Activated CD4-positive, alpha-beta T cell treated with anti-CD3 and anti-CD28 coated beads, Interleukin-2, Interleukin-4, amounts not matched to agents 100 ng/mL and 50 ng/mL, durations not matched to agents 16 hours and 8 hours (primary cell): ENCODE results near the gene SLC27A5.

Experiments
- DNase-seq: peaks from one replicate; pipeline ENCODE4 v3.0.0-alpha.2; 2020; ENCODE audit warnings: low spot score

Gene SLC27A5

GRCh38 chr19:58511353-58512208 is at the start of gene SLC27A5:
TSS of gene SLC27A5 (minus strand) at chr19:58511992. CDS start at chr19:58511955, 37 bp downstream.
- DNase-seq, result no peak

DNA sequence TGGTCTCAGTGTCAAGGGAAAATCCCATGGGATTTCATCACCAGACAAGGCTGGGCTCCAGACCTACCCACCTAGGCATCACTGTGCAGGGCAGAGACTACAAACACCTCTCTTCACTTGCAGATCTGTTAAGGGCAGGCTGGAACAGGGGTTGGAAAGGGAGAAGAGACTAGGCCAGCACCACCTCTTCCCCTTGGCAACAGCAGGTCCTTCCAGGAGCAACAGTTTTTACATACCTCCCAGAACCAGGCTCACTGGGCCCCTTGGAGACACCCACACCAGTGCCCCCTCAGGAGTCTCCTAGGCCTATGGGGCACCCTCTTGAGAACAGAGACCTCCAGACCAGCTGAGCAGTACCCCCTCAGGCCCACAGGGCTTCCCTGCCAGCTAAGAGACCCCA is 49.1 kb upstream of the SLC27A5 start:
- no peak for DNase-seq

- DNase-seq, result no peak
These were observed 48.5 kb upstream of the SLC27A5 start for GRCh38 chr19:58560007-58560887.

DNA sequence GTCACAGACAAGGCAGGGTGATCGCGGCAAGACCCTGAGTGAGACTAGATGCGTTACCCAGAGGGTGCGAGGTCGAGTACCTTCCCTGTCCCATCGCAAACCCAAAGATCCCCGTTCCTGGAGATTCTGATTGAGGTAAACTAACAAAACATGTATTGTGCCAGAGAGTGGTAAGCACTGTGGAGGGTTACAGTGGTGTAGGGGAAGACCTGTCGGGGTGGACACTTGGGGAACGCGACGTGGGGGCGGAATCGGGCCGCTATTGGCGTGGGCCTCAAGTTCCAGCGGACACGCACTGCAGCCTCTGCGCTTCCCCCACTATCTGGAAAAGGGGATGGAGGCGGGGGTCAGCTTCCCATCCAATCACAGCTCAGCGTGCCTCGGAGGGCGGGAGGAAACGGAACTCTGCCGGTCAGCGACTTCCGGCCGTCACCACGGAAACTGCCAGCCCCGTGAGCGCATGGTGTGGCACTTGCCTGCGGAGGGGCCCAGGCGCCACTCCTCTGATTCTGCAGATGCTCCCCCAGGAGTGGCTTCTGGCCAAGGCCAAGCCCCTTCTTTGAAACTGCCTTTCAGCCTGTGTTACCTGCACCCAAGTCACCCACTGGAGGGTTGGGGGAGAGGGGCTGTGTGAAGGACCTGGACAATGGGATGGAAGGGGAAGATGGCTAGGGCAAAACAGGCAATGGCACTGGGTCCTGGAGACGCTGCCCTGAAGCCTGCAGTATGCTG is 47.6 kb upstream of the SLC27A5 start:
- DNase-seq, result peak; percentile 92

DNA sequence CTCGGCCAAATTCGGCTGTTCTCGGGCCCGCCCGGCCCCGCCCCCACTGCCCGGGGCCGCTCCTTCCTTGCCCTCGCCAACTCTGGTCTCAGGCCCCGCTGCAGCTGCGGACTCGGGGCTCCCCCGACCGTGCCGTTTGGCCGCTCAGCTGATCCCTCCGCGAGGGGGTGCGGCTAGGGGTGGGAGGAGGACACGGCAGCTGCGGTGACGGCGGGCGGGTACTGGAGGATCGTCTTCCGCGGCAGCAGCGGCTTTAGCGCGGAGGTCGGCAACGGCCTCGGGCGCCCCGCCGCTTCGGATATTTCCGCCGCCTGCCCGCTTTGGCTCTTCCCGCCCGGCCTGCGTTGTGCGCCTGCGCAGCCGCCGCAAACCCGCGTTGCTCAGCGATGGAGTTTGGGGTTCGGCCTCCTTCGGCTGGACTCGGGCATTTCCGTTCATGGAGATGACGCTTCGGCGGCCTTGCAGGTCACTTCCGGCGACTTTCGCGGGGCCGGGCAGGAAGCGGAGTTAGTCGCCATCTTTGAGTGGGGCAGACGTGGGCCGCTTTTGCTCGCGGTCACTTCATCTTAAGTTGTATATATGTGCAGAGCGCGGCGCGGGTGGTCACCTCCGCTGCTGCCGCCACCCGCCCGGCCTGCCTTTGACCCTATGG is 47.0 kb upstream of the SLC27A5 start:
- DNase-seq, result peak; percentile 100

DNA sequence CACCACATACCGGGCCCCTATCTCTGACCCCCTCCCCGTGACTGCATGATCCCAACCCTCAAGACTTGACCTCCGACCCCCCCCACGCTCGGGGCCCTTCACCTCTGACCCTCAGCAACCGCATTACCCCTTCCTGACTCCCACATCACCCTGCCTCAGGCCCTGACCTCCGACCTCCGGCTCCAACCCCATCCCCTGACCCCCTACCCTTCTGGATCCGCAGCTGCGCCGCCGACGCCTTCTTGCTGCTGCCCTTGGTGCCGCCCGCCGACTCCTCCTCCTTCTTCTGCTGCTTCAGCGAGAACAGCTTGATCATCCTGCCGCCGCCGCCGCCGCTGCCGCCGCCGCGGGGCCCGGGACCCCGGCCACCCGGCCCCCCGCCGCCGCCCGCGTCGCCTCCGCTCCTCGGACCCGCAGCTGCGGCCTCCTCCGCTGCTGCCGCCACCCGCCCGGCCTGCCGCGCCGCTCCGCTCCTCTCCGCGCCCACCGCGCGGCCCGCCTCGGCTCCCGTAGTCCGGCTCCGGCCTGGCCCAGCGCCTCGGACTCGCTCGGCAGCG is 46.4 kb upstream of the SLC27A5 start, which contains the start of gene UBE2M:
Gene UBE2M, minus strand, starts transcription at position 546 of the 557 bp plus-strand sequence. Its CDS starts 230 bp downstream, at position 316.
- no peak for DNase-seq

DNA sequence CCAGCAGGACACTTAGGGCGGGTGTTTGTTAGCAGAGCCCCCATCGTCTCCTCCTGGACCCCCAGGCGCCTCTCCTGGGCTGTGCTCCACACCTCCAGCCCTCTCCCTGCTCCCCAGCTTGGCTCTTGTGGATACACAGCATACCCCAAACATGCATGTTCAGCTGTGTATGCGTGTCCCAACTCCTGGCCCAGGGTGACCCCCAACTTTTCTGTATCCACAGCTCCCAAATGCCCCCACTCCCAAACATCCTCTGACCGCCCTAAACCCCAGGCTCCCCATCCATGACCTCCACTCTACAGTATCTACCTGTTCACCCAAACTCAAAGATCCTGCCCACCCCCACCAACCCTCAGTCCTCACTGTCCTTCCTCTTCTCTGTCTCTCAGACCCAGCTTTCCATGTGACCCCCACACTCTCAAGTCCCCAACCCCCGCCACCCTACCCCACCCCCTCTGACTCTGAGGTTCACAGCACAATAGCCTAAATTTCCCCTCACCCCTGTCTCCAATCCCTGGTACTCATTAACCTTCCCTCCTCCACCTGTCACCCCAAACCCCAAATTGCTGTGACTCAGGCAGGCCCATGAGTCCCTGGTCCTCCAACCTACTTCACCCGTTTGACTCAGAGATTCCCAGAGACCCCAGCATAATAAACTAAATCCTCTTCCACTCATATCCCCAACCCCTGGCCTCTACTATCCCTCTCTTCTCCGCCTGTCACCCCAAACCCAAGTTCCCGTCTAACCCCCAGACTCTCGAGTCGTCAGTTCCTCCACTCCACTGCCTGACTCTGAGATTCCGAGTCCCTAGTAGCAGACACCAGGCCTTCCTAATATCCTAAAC is 45.7 kb upstream of the SLC27A5 start:
- no peak for DNase-seq

DNA sequence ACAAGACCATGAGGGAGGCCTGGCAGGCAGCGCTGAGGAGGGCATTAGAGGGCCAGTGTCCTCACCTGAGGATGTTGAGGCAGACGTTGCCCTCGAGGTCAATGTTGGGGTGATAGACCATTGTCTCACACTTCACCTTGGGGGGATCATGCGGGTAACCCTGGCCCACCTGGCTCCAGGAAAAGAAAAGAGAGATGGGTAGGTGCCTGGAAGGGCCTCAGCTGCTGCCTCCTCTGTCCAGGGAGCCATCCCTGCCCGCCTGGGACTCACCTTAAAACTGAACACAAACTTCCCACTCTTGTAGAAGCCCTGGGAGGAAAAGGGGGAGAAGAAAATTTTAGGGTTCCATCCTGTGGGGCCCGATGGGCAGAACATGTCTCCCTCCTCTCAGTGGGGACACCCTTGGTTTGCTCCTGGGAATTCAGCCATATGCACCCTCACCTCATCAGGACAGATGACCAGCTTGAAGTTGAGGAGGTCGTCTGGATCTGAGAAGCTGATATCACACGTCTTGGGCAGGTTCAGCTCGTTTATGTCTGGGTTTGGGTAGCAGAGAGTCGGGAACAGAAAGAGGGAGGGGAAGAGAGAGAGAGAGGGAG is 44.9 kb upstream of the SLC27A5 start:
- no peak for DNase-seq

DNA sequence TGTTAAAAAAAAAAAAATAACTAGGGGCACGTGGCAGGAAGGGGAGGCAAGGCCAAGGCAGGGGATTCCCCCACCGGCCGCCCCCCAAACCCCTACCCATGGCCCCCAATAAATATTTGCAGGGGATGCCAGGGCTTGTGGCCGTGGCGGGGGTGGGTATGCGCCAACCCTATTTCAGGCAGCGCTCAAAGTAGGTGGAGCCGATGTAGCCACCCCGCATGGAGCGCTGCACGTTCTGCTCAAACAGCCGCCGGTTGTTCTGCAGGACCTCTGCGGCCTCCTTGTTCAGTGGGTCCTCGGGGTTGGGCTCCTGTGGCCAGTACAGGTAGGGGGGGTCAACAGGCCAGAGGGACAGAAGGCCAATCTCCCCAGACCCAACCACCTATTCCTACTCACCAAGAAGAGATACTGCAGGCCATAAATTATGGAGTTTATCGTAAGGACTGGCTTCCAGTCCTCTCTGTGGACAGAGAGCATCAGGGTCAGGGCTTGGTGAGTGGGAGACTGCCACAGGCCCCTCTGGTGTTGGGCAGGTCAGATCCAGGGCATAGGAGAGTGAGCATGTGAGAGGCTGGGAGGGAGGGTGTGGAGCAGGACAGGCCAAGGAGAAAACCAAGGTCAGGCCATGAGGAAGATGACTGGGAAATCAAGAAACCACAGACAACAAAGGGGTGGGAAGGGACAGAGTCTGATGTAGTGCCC is 44.3 kb upstream of the SLC27A5 start:
- no peak for DNase-seq

DNA sequence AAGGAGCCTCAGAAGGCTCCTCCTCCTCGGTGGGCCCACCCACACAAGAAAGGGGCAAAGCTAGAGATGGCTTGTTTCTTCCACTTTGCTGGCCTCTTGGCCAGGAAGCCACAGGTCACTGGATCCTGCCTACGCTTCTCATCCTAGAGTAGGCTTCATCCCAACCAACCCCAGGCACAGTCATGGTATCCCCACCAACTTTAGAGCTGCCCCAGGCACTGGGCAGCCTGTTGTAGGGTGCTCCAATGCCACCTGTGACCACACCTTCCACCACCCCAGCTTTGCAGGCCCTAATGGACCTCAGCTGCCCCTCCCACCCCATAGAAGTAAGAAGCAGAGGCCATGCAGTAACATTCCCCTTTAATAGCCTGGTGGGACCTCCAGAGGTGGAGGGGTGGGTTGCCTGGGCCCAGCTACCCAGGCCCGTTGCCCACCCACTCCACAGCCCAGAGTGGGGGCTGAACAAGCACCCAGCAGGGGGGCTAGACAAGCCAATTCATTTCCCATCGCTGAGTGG is 43.6 kb upstream of the SLC27A5 start:
- DNase-seq, result no peak

- DNase-seq, result peak; percentile 99
These were observed 42.9 kb upstream of the SLC27A5 start, which contains the start of gene CHMP2A for GRCh38 chr19:58554494-58555368. TSS of gene CHMP2A (minus strand) at chr19:58555105. CDS start at chr19:58554212, 893 bp downstream.

DNA sequence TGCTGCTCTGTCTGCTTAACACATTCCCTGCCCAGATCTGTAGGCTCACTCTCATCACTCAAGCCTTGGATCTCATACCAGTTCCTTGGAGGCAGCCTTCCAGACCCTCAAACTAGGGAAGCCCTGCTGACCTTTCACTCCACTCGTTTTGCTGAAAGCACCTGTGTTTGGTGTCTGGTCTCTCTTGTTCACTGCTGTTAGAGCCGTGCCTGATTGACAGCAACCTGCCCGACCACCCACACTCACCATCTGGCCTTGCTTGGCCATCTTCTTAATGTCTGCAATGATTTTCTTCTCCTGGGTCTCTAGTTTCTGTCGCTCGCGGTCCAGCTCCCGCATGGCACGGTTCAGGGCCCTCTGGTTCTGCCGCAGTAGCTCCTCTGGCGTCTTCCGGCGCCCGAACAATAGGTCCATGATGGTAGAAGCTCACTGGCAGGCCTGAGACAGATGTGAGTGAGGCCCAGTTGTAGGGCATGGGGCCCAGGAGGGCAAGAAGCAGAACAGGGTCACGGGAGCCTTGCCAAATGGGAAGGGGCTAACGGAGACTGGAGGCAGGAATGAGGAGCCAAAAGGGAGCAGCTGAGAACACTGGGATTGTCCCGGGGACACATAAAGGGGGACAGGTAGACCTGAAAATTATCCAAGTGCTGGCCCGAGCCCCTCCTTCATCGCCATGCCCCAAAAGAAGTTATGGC is 42.2 kb upstream of the SLC27A5 start:
- DNase-seq, result no peak

GRCh38 chr19:58552655-58553054 is 40.9 kb upstream of the SLC27A5 start:
- DNase-seq, result no peak

DNA sequence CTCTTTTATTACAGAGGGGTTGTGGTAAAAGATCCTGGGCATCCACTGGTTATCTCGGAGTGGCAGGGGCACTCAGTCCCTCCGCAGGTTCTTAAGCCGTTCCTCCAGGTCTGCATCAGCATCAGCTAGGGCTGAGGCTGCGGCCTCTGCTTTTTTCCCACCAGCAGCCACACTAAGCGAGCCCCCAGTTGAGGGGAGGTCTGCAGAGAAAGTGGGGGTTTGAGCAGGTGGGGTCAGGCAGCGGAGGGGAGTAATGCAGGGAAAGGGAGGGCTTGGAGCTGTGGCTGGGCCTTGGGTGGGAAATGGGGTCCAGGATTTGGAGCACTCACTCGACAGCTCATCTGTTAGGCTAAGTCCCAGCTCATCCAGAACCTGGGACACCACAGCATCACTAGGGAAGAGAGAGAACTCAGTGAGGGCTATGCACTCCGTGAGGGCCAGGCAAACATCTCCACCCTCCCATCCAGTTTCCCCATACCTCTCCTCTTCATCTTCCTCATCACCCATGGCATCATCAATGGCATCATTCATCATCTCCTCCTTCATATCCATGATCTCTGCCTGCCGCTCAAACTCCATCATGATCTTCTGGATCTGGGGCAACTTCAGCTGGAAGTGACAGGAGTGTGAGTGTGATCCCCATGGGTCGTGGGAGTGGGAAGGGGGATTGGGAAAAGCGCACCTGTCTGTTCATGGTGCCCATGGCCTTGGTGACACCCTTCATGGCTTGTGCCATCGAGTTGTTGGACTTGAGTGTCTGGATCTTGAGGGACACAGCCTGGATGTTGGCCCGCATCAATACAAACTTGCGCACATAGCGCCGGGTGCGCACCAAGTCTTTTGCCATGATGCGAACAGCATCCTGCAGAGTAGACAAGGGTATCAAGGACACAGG is 40.0 kb upstream of the SLC27A5 start:
- no peak for DNase-seq

DNA sequence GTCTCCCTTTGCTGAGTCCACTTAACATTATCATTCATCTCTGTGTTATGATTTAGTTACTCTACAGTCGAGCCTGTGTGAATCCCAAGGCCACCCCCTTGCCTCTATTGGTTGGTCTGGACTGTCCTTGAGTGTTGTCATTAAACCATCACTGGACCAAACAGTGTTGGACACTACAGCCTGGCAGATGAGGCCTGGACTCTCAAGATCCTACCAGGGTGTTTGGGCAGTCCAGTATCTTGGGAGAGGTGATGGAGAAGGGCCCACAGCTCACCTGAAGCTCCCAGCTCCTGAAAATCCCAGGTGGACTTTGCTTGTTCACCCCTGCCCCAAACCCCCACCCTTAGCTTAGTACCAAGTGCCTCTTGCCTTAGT is 39.3 kb upstream of the SLC27A5 start:
- DNase-seq, result no peak
